Activated CD4-positive, alpha-beta T cell treated with anti-CD3 and anti-CD28 coated beads, Interleukin-2, amount 50 U/mL, for 24 hours (primary cell): ENCODE data around the gene TIMM10B.

ENCODE experiments used
- DNase-seq, 2 donors: peaks; one replicate each; pipeline ENCODE4 v3.0.0-alpha.2; 2020; ENCODE audit warnings: low read depth in 1 of 2, low spot score in 1 of 2

Gene TIMM10B

GRCh38 chr11:6469599-6469998 lies 11.7 kb upstream of the TIMM10B start:
- no peak for DNase-seq

GRCh38 chr11:6472934-6473333 lies 8.4 kb upstream of the TIMM10B start:
- DNase-seq = no peak

GRCh38 chr11:6473451-6474412 lies 7.6 kb upstream of the TIMM10B start, which contains the start of gene TRIM3:
Gene TRIM3 (minus strand): TSS chr11:6473941. CDS start chr11:6465695, 8,246 bp downstream.
- peak; percentile 19 to 32 for DNase-seq

DNA sequence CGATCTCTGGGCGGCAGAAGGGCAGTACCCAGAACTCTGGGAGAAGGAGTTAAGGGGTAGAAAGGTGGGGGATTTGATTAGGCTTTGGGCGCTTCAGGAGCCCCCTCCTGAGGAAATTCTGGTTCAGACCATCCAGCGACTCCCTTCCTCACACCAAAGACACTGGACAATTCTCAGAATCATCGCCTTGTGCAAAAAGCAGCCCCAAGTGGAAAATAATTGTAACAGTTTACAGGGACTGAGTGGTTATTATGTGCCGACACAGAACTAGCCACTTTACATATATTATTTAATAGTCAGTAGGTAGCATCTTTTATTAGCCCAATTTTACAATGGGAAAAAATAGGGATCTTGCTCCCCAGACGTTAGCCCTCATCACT lies 6.9 kb upstream of the TIMM10B start:
- DNase-seq = no peak

DNA sequence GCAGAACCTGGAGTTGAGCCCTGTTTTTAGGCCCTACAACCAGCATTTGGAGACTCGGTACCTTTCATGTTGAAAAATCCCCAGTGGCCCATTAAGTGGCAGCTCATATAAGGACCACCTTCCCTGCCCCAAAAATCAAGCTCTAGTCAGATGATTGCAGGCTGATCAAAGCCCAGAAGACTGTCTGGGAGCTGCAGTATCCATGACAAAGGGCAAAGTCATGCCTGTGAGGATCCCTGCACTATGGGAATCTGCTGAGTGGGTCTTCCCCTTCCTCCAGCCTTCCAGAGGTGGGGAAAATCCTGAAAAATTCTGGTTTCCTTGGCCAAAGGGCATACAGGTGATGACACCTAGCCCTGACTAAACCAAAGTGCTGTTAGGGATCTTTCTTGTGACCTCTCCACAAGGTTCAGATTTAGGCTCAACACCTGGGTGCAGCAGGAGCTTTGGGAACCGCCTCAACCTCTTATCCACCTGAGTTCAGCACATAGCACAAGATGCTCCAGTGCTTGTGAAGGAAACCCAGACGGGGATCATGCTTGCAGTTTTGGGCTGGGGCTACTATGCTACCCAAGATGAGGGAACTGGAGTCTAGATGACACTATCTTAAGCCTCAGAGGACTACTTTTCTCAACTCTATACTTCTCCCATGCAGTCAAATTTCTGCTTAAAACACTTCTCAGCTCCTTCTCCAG lies 6.3 kb upstream of the TIMM10B start:
- no peak for DNase-seq

GRCh38 chr11:6475936-6476335 lies 5.4 kb upstream of the TIMM10B start:
- no peak for DNase-seq

GRCh38 chr11:6476571-6476970 lies 4.7 kb upstream of the TIMM10B start:
- no peak for DNase-seq

DNA sequence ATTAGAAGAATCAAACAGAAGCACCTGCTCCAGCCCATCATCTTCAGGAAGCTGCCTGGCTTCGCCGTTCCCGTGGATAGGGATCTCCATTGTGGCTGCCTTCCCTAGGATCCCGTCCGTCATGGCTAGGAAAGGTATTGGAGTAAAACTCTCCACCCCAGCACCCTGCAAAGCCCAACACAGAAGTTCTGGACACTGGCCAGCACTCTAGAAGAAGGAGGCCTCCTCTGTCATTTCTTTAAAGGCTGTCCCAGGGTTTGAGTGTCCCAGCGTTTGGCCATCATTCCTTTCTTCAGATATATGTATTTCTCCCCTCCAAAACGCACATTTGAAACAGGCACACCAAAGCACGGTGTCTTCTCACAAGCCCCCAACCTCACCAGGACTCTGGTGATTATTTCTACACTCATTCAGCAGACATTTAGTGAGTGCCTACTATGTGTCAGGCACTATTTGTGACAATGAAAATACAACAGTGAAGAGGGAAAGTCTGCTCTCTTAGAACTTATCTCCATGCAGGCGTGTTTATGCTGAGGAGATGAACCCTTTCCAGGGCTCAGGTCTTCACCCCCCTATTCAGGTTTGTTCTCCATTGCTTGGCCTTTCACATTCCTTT lies 894 bp upstream of the TIMM10B start:
- DNase-seq = no peak

- no peak for DNase-seq
Measured at GRCh38 chr11:6481924-6482275, 599 bp downstream of the TIMM10B start.

DNA sequence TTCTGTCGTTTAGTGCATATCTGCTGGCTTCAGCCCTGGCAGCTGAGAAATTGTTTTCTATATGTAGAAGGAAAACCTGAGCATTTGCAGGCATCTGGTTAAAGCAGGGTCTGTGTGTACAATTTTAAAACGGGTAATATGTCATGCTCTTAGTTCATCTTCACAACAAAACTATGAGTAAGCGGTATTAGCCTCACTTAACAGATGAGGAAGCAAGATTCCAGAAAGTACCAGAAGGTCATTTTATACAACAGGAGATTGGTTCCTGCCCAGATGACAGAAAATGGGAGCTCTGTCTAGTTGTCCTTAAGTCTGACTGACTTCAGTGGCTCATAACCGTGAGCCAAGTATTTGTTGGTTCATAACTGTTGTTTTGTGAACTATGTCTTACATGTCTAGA lies 1.1 kb downstream of the TIMM10B start:
- DNase-seq = no peak

DNA sequence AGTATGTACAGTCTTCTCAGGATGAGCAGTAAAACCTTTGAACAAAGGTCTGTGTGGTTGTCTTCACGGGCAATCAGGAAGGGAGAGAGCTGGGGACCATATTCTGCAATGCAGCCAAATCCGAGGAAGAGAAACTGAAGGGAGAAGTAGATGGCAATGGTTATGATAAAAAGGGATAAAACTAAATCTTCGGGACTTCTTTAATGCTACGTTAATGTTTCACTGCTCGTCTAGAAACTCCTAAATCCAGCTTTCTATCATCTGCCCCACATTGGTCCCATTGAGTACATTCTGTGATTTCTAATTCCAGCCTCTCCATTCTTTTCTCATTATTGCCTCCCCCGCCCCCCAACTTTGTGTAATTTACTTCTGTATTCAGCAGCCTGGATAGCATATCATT lies 1.7 kb downstream of the TIMM10B start:
- DNase-seq = no peak

- no peak for DNase-seq
Measured at GRCh38 chr11:6485661-6486060, 4.4 kb downstream of the TIMM10B start.

DNA sequence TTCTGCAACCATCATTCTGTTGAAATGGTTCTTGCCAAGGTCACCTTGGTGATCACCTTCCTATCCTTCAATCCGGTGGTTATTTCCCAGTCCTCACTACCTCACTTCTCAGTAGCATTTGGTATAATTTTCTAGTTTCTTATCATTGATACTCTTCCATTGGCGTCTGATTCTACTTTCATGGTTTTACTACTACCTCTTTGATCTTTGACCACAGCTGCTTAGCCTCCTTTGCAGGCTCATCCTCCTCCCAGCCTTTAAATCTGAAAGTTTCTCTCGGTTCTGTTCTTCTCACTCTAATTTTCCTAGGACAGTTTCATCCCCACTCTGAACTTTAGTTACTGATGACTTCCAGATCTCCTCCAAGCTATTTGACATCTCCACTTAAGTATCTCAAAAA lies 5.0 kb downstream of the TIMM10B start:
- no peak for DNase-seq

- no peak for DNase-seq
Measured at GRCh38 chr11:6486938-6487337, 5.6 kb downstream of the TIMM10B start.

- no peak for DNase-seq
Measured at GRCh38 chr11:6488342-6488741, 7.0 kb downstream of the TIMM10B start.

- no peak for DNase-seq
Measured at GRCh38 chr11:6488821-6489220, 7.5 kb downstream of the TIMM10B start.

- no peak for DNase-seq
Measured at GRCh38 chr11:6489306-6489705, 8.0 kb downstream of the TIMM10B start.

DNA sequence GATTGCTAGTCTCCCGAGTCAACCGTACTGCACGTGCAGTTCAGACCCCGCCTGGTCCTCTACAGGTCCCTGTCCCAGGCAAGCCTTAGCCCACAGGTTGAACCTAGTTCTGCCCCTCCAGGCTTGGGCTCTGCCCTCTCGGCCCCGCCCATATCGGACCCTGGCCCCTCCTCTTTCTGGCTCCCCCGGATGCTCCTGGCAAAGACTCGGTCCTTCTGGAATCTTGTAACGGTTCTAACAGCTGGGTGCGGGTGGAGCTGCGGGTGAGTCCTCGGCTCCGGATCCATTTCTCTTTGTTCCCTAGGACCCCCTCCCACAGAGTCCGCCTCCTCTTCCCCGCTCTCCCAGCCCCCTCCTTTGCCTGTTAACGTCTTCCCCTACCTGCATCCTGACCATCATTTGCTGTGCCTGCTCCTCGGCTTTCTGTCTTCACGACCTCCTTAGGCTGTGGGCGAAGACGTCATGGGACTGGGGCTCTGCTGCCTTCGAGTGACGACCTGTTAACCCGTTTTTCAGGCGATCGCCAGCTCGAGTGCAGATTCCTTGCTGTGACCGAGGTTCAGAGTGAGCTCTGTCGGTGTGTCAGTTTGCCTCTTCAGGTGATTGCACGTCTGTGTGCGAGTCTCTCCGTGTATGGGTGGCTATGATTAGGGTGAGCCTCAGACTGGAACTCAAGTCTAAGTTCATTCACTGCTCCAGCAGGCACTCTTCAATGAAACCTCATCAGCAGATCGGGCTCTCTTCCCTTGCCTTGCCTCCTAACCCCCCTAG lies 16.0 kb downstream of the TIMM10B start, which contains the start of gene DNHD1:
TSS of gene DNHD1 (plus strand) at position 212 of the 771 bp plus-strand sequence. CDS start 936 bp downstream, outside the sequence.
- no peak for DNase-seq

DNA sequence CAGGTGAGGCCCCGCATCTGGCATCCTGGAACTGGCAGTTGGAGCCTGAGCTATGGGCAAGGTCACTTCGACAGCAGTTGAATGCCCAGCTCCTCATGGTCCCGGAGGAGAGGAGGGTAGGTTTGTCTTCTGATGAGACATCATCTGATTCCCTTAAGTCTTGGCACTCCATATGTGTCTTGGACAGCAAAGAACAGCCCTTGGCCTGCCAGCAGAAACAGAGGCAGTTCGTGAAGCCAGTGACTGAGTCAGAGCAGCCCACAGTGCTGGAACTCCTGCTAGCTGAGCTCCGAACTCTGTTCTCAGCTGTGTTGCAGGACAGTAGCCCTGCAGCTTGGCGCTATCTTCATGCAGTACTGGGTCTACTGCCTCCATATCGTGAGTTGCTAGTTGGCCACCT lies 16.8 kb downstream of the TIMM10B start:
- no peak for DNase-seq

- DNase-seq = no peak
Measured at GRCh38 chr11:6498544-6498943, 17.2 kb downstream of the TIMM10B start.

DNA sequence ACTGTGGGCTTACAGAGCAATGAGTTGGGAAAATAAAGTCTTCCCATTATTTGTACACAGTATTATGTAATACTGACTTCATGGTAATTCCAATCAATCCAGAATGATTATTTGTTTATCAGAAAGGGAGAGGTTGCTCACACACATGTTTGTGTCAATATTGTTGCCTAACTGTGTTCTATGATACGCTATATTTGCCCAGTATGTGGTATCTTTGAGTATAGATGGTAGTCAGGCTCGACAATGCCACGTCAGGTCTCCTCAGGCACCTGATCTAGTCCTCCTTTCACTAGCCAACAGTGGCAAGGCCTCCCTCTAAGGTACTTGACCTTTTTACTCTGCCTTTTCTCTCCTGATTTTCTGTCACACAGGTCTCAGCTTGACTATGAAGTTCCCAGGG lies 21.1 kb downstream of the TIMM10B start:
- no peak for DNase-seq
